HG03139 (cell line): ENCODE measurements around the gene ZNF750.

ENCODE experiments used
- ATAC-seq: cut with Tn5 transposase; IDR thresholded peaks from one replicate; pipeline ENCODE4 v1.9.1; 2021; ENCODE audit not compliant: unreplicated experiment

The ZNF750 gene

GRCh38 chr17:82814834-82815233 is 25.0 kb downstream of the ZNF750 start:
- no peak for ATAC-seq

- no peak for ATAC-seq
Observed at GRCh38 chr17:82813299-82814051, 26.3 kb downstream of the ZNF750 start.

GRCh38 chr17:82812601-82813000 is 27.2 kb downstream of the ZNF750 start:
- no peak for ATAC-seq

GRCh38 chr17:82812058-82812457 is 27.8 kb downstream of the ZNF750 start:
- ATAC-seq = no peak

GRCh38 chr17:82810644-82811430 is 29.0 kb downstream of the ZNF750 start:
- ATAC-seq = no peak

- no peak for ATAC-seq
Observed at GRCh38 chr17:82808921-82809905, 30.6 kb downstream of the ZNF750 start.

GRCh38 chr17:82808006-82808405 is 31.8 kb downstream of the ZNF750 start:
- ATAC-seq = no peak

GRCh38 chr17:82807562-82807961 is 32.3 kb downstream of the ZNF750 start:
- no peak for ATAC-seq

- no peak for ATAC-seq
Observed at GRCh38 chr17:82807101-82807500, 32.7 kb downstream of the ZNF750 start.

GRCh38 chr17:82806645-82807044 is 33.2 kb downstream of the ZNF750 start:
- no peak for ATAC-seq

- ATAC-seq = no peak
Observed at GRCh38 chr17:82805823-82806222, 34.0 kb downstream of the ZNF750 start.

- no peak for ATAC-seq
Observed at GRCh38 chr17:82805254-82805653, 34.6 kb downstream of the ZNF750 start.

- ATAC-seq = no peak
Observed at GRCh38 chr17:82804442-82805191, 35.2 kb downstream of the ZNF750 start.

- ATAC-seq = no peak
Observed at GRCh38 chr17:82803606-82804005, 36.2 kb downstream of the ZNF750 start.

- ATAC-seq = no peak
Observed at GRCh38 chr17:82803185-82803584, 36.6 kb downstream of the ZNF750 start.

- ATAC-seq = no peak
Observed at GRCh38 chr17:82802075-82802780, 37.6 kb downstream of the ZNF750 start.

- ATAC-seq = no peak
Observed at GRCh38 chr17:82801377-82801970, 38.3 kb downstream of the ZNF750 start.

- ATAC-seq = no peak
Observed at GRCh38 chr17:82800885-82801284, 38.9 kb downstream of the ZNF750 start.

- ATAC-seq = no peak
Observed at GRCh38 chr17:82799591-82799990, 40.2 kb downstream of the ZNF750 start.
